Testis (tissue), 2 donors: Measurements from ENCODE around the gene CCDC194.

Experiments used
- POLR2A ChIP-seq: fragments of 450-650 bp; IDR thresholded peaks from one replicate; pipeline ENCODE4 v1.6.1; 2017; ENCODE audit warnings: antibody characterized with exemption, mild to moderate bottlenecking, moderate library complexity
- TF ChIP-seq, protein P1 (sequence below), 3 experiments: fragments of 450-650 bp in 2 of 3; fragments of 200-600 bp in 1 of 3; sonication (generic) in 1 of 3; IDR thresholded peaks; one replicate each; pipeline ENCODE4 v1.5.1; 2016 to 2019; ENCODE audit warnings: antibody characterized with exemption in 3 of 3, mild to moderate bottlenecking in 2 of 3, moderate library complexity in 1 of 3

DNA sequence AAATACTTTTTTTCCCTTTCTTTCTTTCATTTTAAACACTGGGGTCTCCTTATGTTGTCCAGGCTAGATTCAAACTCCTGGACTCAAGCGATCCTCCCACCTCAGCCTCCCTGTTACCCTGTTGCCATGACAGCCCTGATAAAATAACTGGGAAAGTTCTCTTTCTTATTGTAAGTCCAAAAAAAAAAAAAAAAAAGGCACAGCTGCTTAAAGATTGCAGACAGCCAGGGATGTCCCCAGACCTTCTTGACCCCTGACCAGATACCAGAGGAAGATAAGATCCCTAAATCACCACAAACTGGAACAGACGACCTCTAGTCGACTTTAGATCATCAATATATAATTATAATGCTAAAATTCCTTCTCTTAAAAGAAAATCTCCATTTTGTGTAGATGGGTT lies 24.7 kb upstream of the CCDC194 start:
- TF ChIP-seq, protein P1, sequence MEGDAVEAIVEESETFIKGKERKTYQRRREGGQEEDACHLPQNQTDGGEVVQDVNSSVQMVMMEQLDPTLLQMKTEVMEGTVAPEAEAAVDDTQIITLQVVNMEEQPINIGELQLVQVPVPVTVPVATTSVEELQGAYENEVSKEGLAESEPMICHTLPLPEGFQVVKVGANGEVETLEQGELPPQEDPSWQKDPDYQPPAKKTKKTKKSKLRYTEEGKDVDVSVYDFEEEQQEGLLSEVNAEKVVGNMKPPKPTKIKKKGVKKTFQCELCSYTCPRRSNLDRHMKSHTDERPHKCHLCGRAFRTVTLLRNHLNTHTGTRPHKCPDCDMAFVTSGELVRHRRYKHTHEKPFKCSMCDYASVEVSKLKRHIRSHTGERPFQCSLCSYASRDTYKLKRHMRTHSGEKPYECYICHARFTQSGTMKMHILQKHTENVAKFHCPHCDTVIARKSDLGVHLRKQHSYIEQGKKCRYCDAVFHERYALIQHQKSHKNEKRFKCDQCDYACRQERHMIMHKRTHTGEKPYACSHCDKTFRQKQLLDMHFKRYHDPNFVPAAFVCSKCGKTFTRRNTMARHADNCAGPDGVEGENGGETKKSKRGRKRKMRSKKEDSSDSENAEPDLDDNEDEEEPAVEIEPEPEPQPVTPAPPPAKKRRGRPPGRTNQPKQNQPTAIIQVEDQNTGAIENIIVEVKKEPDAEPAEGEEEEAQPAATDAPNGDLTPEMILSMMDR (IDR thresholded peaks at IDR 0.05): no peak
- no peak for TF ChIP-seq POLR2A
